Chondrocyte (in vitro differentiated cells): ENCODE measurements around the gene FOXP1. TPM values are rescaled to one million over a fixed set of nuclear protein-coding genes. Genes with fewer than 3 reads are reported as not detected.
A peak's percentile ranks its signal among the peaks of the same experiment; 100 is the strongest.

ENCODE experiments used
- DNase-seq: peaks from one replicate; pipeline ENCODE4 v3.0.0; 2021; ENCODE audit warnings: mixed read lengths, low spot score
- H3K27ac Mint-ChIP-seq: one replicate; pipeline ENCODE4 v1.8.0; 2021; ENCODE audit warnings: mild to moderate bottlenecking, moderate library complexity, mixed read lengths; ENCODE audit not compliant: unreplicated experiment
- H3K27me3 Mint-ChIP-seq: 2 replicates; pipeline ENCODE4 v1.8.0; 2021; ENCODE audit warnings: low read depth, mixed read lengths
- H3K36me3 Mint-ChIP-seq: 2 replicates; pipeline ENCODE4 v1.8.0; 2021; ENCODE audit warnings: low read depth, mixed read lengths
- H3K4me1 Mint-ChIP-seq: 2 replicates; pipeline ENCODE4 v1.8.0; 2021; ENCODE audit warnings: low read depth, mild to moderate bottlenecking, mixed read lengths
- H3K4me3 Mint-ChIP-seq: one replicate; pipeline ENCODE4 v1.8.0; 2021; ENCODE audit warnings: mild to moderate bottlenecking, moderate library complexity, mixed read lengths; ENCODE audit not compliant: unreplicated experiment
- H3K9me3 Mint-ChIP-seq: 2 replicates; pipeline ENCODE4 v1.8.0; 2021; ENCODE audit warnings: low read depth, mixed read lengths
- CTCF ChIP-seq: fragments of 200-600 bp; sonication (generic); IDR thresholded peaks from 2 replicates; pipeline ENCODE4 v1.5.0; 2021; ENCODE audit warnings: antibody characterized with exemption, mild to moderate bottlenecking, moderate library complexity
- total RNA-seq: library from RNA; stranded (reverse); gene quantifications from 3 replicates; pipeline ENCODE4 v1.2.1, GENCODE V29; 2021

The FOXP1 gene
- total RNA-seq, 1 donor from 2014 or later: 206 TPM

GRCh38 chr3:71355862-71356261, 227.7 kb downstream of the FOXP1 start:
- Mint-ChIP-seq H3K4me3 (no peak overlapping the region), H3K9me3 (no peaks in the 10 kb centered on the region), H3K27ac (peak overlapping the region; percentile 49), H3K27me3 (no peaks in the 10 kb centered on the region), H3K4me1 (peaks cover 23% of the 10 kb centered on the region), H3K36me3 (peaks cover 9% of the 10 kb centered on the region)
- DNase-seq: no peak
- no peak for TF ChIP-seq CTCF

- no peaks in the 10 kb centered on the region for H3K27me3 Mint-ChIP-seq
- DNase-seq: no peak
- H3K9me3 Mint-ChIP-seq: no peaks in the 10 kb centered on the region
- peaks cover 29% of the 10 kb centered on the region for H3K4me1 Mint-ChIP-seq
- H3K4me3 Mint-ChIP-seq: no peak overlapping the region
- H3K27ac Mint-ChIP-seq: no peak overlapping the region
- peaks cover 13% of the 10 kb centered on the region for H3K36me3 Mint-ChIP-seq
- TF ChIP-seq CTCF: no peak
Measured at GRCh38 chr3:71355037-71355436, 228.5 kb downstream of the FOXP1 start.

- no peak for TF ChIP-seq CTCF
- Mint-ChIP-seq H3K27ac (no peak overlapping the region), H3K9me3 (no peaks in the 10 kb centered on the region), H3K36me3 (peaks cover 11% of the 10 kb centered on the region), H3K27me3 (no peaks in the 10 kb centered on the region), H3K4me1 (peaks cover 34% of the 10 kb centered on the region), H3K4me3 (no peak overlapping the region)
- DNase-seq: no peak
Measured at GRCh38 chr3:71351403-71352149, 232.0 kb downstream of the FOXP1 start.

GRCh38 chr3:71350998-71351397, 232.5 kb downstream of the FOXP1 start:
- no peak for TF ChIP-seq CTCF

GRCh38 chr3:71348831-71349230, 234.7 kb downstream of the FOXP1 start:
- no peak for DNase-seq
- H3K27ac Mint-ChIP-seq: no peak overlapping the region
- H3K4me1 Mint-ChIP-seq: peaks cover 42% of the 10 kb centered on the region
- H3K27me3 Mint-ChIP-seq: no peaks in the 10 kb centered on the region
- no peak overlapping the region for H3K4me3 Mint-ChIP-seq
- H3K9me3 Mint-ChIP-seq: peaks cover 2% of the 10 kb centered on the region
- H3K36me3 Mint-ChIP-seq: peaks cover 6% of the 10 kb centered on the region
- no peak for TF ChIP-seq CTCF

More at GRCh38 chr3:71350998-71351397, 232.5 kb downstream of the FOXP1 start:
- Mint-ChIP-seq H3K36me3 (peaks cover 11% of the 10 kb centered on the region), H3K4me3 (no peak overlapping the region), H3K9me3 (no peaks in the 10 kb centered on the region), H3K27ac (no peak overlapping the region), H3K27me3 (no peaks in the 10 kb centered on the region), H3K4me1 (peaks cover 36% of the 10 kb centered on the region)
- no peak for DNase-seq
